Bone marrow (tissue), 2 donors: Measurements from ENCODE around the gene C1QTNF4.
"Not testable (repeated sequence)": the region's sequence is repeated elsewhere in the genome, so short reads cannot be mapped to it uniquely, and the experiment has no call there.

Experiments used
- DNase-seq, 2 donors: peaks; one replicate each; lab custom pipeline; 2025; lab: John Stamatoyannopoulos, UW

The C1QTNF4 gene

GRCh38 chr11:47593934-47594855 lies at the start of gene C1QTNF4:
TSS of gene C1QTNF4 (minus strand) at chr11:47594411. CDS start at chr11:47590810, 3,601 bp downstream.
- DNase-seq: no peak

- DNase-seq: peak; percentile 89 to 94
Measured at GRCh38 chr11:47642099-47642855, 48.1 kb upstream of the C1QTNF4 start, which contains the start of gene MTCH2. TSS of gene MTCH2 (minus strand) at chr11:47642559. CDS start at chr11:47642465, 94 bp downstream.

- DNase-seq: no peak
Measured at GRCh38 chr11:47641600-47642098, 47.4 kb upstream of the C1QTNF4 start.

DNA sequence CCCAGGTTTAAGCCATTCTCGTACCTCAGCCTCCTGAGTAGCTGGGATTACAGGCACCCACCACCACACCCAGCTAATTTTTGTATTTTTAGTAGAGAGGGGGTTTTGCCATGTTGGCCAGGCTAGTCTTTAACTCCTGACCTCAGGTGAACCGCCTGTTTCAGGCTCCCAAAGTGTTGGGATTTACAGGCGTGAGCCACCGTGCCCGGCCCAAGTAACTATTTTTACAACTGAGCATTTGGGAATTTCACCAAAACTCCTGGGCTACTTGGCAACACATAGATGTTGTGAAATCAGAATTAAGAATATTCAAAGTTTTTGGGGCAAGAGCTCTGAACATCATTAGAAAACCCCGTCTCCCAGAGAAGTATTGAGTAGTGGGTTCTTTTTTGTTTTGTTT lies 46.3 kb upstream of the C1QTNF4 start:
- DNase-seq: not testable (repeated sequence)

DNA sequence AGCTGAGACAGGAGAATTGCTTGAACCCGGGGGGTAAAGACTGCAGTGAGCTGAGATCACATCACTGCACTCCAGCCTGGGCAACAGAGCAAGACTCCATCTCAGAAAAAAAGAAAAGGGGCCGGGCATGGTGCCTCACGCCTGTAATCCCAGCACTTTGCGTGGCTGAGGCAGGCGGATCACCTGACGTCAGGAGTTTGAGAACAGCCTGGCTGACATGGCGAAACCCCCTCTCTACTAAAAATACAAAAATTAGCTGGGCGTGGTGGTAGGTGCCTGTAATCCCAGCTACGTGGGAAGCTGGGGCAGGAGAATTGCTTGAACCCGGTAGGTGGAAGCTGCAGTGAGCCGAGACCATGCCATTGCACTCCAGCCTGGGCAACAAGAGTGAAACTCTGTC lies 42.1 kb upstream of the C1QTNF4 start:
- DNase-seq: not testable (repeated sequence)

GRCh38 chr11:47631473-47631872 lies 37.3 kb upstream of the C1QTNF4 start:
- no peak for DNase-seq

GRCh38 chr11:47628026-47628425 lies 33.8 kb upstream of the C1QTNF4 start:
- DNase-seq: no peak

GRCh38 chr11:47626234-47626633 lies 32.0 kb upstream of the C1QTNF4 start:
- DNase-seq: no peak

- no peak for DNase-seq
Measured at GRCh38 chr11:47620836-47621378, 26.7 kb upstream of the C1QTNF4 start.

DNA sequence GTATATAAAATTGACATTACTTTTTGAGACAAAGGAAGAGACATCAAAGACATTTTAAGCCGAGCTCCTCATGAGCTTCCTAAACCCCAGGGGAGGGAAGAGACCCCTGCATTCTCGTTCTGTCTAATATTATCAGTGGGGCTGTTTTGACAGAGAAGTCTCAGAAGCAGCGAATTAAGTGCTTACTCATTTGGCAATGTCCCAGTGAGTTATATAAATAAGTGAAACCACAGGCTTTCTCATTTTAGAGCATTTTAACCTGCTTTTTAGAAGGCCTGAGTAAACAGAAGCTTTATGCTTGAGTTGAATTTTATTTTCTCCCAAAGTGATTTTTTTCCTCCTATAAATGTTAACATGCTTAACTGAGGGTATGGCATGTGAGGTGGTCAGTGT lies 23.2 kb upstream of the C1QTNF4 start:
- DNase-seq: no peak

DNA sequence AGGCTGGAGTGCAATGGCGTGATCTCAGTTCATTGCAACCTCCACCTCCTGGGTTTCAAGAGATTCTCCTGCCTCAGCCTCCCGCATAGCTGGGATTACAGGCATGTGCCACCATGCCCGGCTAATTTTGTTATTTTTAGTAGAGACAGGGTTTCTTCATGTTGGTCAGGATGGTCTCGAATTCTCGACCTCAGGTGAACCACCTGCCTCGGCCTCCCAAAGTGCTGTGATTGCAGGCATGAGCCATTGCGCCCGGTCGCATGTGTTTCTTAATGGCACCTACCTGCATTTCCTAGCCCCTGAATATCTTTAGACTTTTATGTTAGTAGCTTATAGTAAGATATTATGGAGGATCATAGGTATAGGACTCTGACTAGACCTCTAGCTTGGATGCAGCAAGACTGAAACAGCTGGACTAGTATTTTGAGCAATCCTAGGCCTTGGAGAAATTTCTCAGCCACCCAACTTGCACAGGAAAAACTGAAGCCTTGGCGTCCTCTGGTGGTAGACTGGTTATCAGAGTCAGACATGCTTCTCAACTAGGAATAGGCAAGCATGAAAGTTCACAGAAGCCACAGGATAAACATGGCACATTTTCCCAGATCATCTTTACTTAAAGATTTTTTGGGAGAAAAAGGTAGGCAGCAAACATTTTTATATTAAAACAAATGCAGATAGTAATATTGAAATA lies 22.7 kb upstream of the C1QTNF4 start:
- DNase-seq: peak in 1 of 2 donors; percentile 61

- DNase-seq: no peak
Measured at GRCh38 chr11:47615249-47615648, 21.0 kb upstream of the C1QTNF4 start.

GRCh38 chr11:47611348-47611794 lies 17.2 kb upstream of the C1QTNF4 start:
- DNase-seq: peak in 1 of 2 donors; percentile 45

- no peak for DNase-seq
Measured at GRCh38 chr11:47609675-47610074, 15.5 kb upstream of the C1QTNF4 start.

- no peak for DNase-seq
Measured at GRCh38 chr11:47607380-47607779, 13.2 kb upstream of the C1QTNF4 start.

DNA sequence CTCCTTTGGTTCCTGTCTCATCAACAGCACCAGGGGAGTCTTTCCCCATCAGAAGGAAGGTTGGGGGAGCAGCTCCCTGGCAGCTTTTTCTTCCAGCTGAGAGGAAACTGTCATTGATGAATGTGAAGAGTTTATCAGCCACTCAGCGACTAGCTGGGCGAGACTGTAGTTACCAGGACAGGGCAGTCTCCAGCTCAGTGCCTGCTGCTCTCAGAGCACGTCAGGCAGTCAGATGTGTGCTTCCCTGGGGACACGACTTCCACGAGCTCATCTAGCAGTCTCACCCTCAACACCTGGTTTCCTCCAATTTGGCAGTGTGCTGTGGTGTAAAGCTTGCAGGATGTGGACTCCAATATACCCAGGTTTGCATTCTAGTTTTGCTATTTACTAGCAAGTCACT lies 12.5 kb upstream of the C1QTNF4 start:
- no peak for DNase-seq

GRCh38 chr11:47605921-47606320 lies 11.7 kb upstream of the C1QTNF4 start:
- DNase-seq: no peak

GRCh38 chr11:47603295-47603694 lies 9.1 kb upstream of the C1QTNF4 start:
- DNase-seq: no peak

DNA sequence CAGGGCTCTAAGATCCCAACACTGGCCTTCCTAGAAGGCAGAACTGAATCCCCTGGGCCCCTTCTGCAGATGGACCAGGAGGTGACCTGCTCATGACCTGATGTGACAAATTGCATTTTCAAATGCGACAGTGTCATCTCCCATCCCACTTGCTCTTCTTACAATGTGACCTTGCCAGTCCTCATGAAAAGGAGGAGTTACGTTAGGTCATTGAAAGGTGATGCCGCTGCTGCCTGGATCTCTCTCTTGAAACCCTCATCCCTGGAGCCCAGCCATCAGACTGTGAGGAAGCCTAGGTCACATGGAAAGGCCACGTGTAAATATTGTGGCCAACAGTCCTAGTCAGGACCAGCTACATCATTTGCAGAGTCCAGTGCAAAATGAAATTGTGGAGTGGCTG lies 5.7 kb upstream of the C1QTNF4 start:
- DNase-seq: no peak

GRCh38 chr11:47595967-47596366 lies 1.8 kb upstream of the C1QTNF4 start:
- no peak for DNase-seq

GRCh38 chr11:47595029-47595428 lies 818 bp upstream of the C1QTNF4 start:
- DNase-seq: no peak

GRCh38 chr11:47593492-47593933 lies 698 bp downstream of the C1QTNF4 start:
- no peak for DNase-seq
